Skeletal muscle satellite cell (primary cell): ENCODE data around the gene OR2AG2. TPM values are rescaled to one million over a fixed set of nuclear protein-coding genes. Genes with fewer than 3 reads are reported as not detected.
"Not testable (repeated sequence)": the region's sequence is repeated elsewhere in the genome, so short reads cannot be mapped to it uniquely, and the experiment has no call there.

Source experiments
- H3K27me3 ChIP-seq: 2 replicates; pipeline ENCODE4 v1.7.0; 2013; ENCODE audit warnings: low read length; ENCODE audit not compliant: control insufficient read depth, insufficient read depth
- H3K36me3 ChIP-seq: 2 replicates; pipeline ENCODE4 v1.7.0; 2013; ENCODE audit warnings: mild to moderate bottlenecking, control low read depth, low read length; ENCODE audit not compliant: insufficient read depth
- H3K4me1 ChIP-seq: 2 replicates; pipeline ENCODE4 v1.7.0; 2013; ENCODE audit warnings: low read length; ENCODE audit not compliant: control insufficient read depth, insufficient read depth
- H3K4me2 ChIP-seq: 2 replicates; pipeline ENCODE4 v1.7.0; 2013; ENCODE audit warnings: mild to moderate bottlenecking, low read length
- H3K4me3 ChIP-seq: 2 replicates; pipeline ENCODE4 v1.7.0; 2013; ENCODE audit warnings: low read length
- H3K9ac ChIP-seq: 2 replicates; pipeline ENCODE4 v1.7.0; 2013; ENCODE audit warnings: mild to moderate bottlenecking, low read depth, low read length, moderate library complexity
- H3K9me3 ChIP-seq: replicated peaks from 2 replicates; pipeline ENCODE4 v1.7.0; 2013; ENCODE audit warnings: mild to moderate bottlenecking, control low read depth, low read length
- total RNA-seq: library from RNA; depleted of rRNA; stranded (reverse); fragments of >200 nt; gene quantifications from 2 replicates; pipeline ENCODE4 v1.2.3, GENCODE V29; 2012; rRNA removed

OR2AG2 gene
- under 0.01 and 0.87 TPM in 2 replicates for total RNA-seq

GRCh38 chr11:6771926-6772893, at the start of gene OR2AG2:
Gene OR2AG2, minus strand, starts transcription at chr11:6771976. Its CDS starts 3,019 bp downstream, at chr11:6768957.
- Histone ChIP-seq H3K9ac (no peak within 1 kb of the TSS), H3K36me3 (no peaks in the 10 kb centered on the region), H3K4me1 (no peaks in the 10 kb centered on the region), H3K4me2 (no peak within 1 kb of the TSS), H3K27me3 (peaks cover 5% of the 10 kb centered on the region), H3K9me3 (no peaks in the 10 kb centered on the region), H3K4me3 (no peak within 1 kb of the TSS)

GRCh38 chr11:6818967-6819366, 47.2 kb upstream of the OR2AG2 start:
- Histone ChIP-seq H3K36me3 (no peaks in the 10 kb centered on the region), H3K9ac (no peak overlapping the region), H3K27me3 (no peaks in the 10 kb centered on the region), H3K4me3 (no peak overlapping the region), H3K9me3 (no peaks in the 10 kb centered on the region), H3K4me2 (no peak overlapping the region), H3K4me1 (no peaks in the 10 kb centered on the region)

- Histone ChIP-seq H3K4me3 (no peak overlapping the region), H3K27me3 (no peaks in the 10 kb centered on the region), H3K9me3 (no peaks in the 10 kb centered on the region), H3K4me2 (no peak overlapping the region), H3K9ac (no peak overlapping the region), H3K36me3 (no peaks in the 10 kb centered on the region), H3K4me1 (no peaks in the 10 kb centered on the region)
These were observed 45.9 kb upstream of the OR2AG2 start for GRCh38 chr11:6817694-6818093.

- Histone ChIP-seq H3K9me3 (no peaks in the 10 kb centered on the region), H3K9ac (no peak overlapping the region), H3K4me1 (no peaks in the 10 kb centered on the region), H3K36me3 (no peaks in the 10 kb centered on the region), H3K4me2 (no peak overlapping the region), H3K4me3 (no peak overlapping the region), H3K27me3 (no peaks in the 10 kb centered on the region)
These were observed 41.9 kb upstream of the OR2AG2 start for GRCh38 chr11:6813656-6814055.

GRCh38 chr11:6812390-6813005, 40.7 kb upstream of the OR2AG2 start:
- no peaks in the 10 kb centered on the region for H3K9me3 ChIP-seq
- H3K36me3 ChIP-seq = no peaks in the 10 kb centered on the region
- H3K4me2 ChIP-seq = no peak overlapping the region
- no peaks in the 10 kb centered on the region for H3K4me1 ChIP-seq
- H3K4me3 ChIP-seq = no peak overlapping the region
- H3K9ac ChIP-seq = no peak overlapping the region
- H3K27me3 ChIP-seq = peaks cover 7% of the 10 kb centered on the region

GRCh38 chr11:6801075-6801474, 29.3 kb upstream of the OR2AG2 start:
- H3K9me3 ChIP-seq, H3K4me1 ChIP-seq, H3K36me3 ChIP-seq, H3K27me3 ChIP-seq, H3K9ac ChIP-seq, H3K4me2 ChIP-seq, H3K4me3 ChIP-seq: not testable (repeated sequence)

- H3K27me3 ChIP-seq = no peaks in the 10 kb centered on the region
- no peaks in the 10 kb centered on the region for H3K4me1 ChIP-seq
- no peak within 1 kb of the TSS for H3K9ac ChIP-seq
- H3K36me3 ChIP-seq = no peaks in the 10 kb centered on the region
- H3K4me3 ChIP-seq = no peak within 1 kb of the TSS
- H3K9me3 ChIP-seq = no peaks in the 10 kb centered on the region
- no peak within 1 kb of the TSS for H3K4me2 ChIP-seq
These were observed 27.6 kb upstream of the OR2AG2 start, which contains the start of gene OR6A2 for GRCh38 chr11:6799402-6799801. Gene OR6A2, minus strand, starts transcription at chr11:6799689. Its CDS starts 3,981 bp downstream, at chr11:6795708.

- Histone ChIP-seq H3K27me3 (no peaks in the 10 kb centered on the region), H3K9me3 (no peaks in the 10 kb centered on the region), H3K36me3 (no peaks in the 10 kb centered on the region), H3K4me3 (no peak overlapping the region), H3K4me1 (no peaks in the 10 kb centered on the region), H3K9ac (no peak overlapping the region), H3K4me2 (no peak overlapping the region)
These were observed 22.9 kb upstream of the OR2AG2 start for GRCh38 chr11:6794639-6795038.

- Histone ChIP-seq H3K4me1 (no peaks in the 10 kb centered on the region), H3K36me3 (no peaks in the 10 kb centered on the region), H3K9me3 (no peaks in the 10 kb centered on the region), H3K9ac (no peak overlapping the region), H3K4me3 (no peak overlapping the region), H3K27me3 (no peaks in the 10 kb centered on the region), H3K4me2 (no peak overlapping the region)
These were observed 18.8 kb upstream of the OR2AG2 start for GRCh38 chr11:6790546-6790945.

GRCh38 chr11:6782720-6783119, 10.9 kb upstream of the OR2AG2 start, which contains the start of gene OR2AG1:
Gene OR2AG1, plus strand, starts transcription at chr11:6783020. Its CDS starts 2,018 bp downstream, at chr11:6785038.
- no peaks in the 10 kb centered on the region for H3K4me1 ChIP-seq
- H3K36me3 ChIP-seq = no peaks in the 10 kb centered on the region
- no peak within 1 kb of the TSS for H3K4me2 ChIP-seq
- no peak within 1 kb of the TSS for H3K4me3 ChIP-seq
- H3K9me3 ChIP-seq = no peaks in the 10 kb centered on the region
- peaks cover 10% of the 10 kb centered on the region for H3K27me3 ChIP-seq
- H3K9ac ChIP-seq = no peak within 1 kb of the TSS

- Histone ChIP-seq H3K4me3 (no peak overlapping the region), H3K9ac (no peak overlapping the region), H3K36me3 (no peaks in the 10 kb centered on the region), H3K4me1 (no peaks in the 10 kb centered on the region), H3K4me2 (no peak overlapping the region), H3K27me3 (peaks cover 10% of the 10 kb centered on the region), H3K9me3 (no peaks in the 10 kb centered on the region)
These were observed 9.1 kb upstream of the OR2AG2 start for GRCh38 chr11:6780829-6781228.
